Lower leg skin (tissue), 3 donors: ENCODE measurements around the gene PACRG.

Experiments used
- CTCF ChIP-seq, 3 donors: fragments of 450-650 bp; IDR thresholded peaks; one replicate each; pipeline ENCODE4 v1.5.1; 2016; ENCODE audit warnings: antibody characterized with exemption in 3 of 3, mild to moderate bottlenecking in 3 of 3, moderate library complexity in 2 of 3
- POLR2A ChIP-seq, 2 donors: fragments of 450-650 bp; IDR thresholded peaks; one replicate each; pipeline ENCODE4 v1.6.1; 2016 to 2017; ENCODE audit warnings: antibody characterized with exemption in 2 of 2, mild to moderate bottlenecking in 1 of 2, moderate library complexity in 1 of 2

DNA sequence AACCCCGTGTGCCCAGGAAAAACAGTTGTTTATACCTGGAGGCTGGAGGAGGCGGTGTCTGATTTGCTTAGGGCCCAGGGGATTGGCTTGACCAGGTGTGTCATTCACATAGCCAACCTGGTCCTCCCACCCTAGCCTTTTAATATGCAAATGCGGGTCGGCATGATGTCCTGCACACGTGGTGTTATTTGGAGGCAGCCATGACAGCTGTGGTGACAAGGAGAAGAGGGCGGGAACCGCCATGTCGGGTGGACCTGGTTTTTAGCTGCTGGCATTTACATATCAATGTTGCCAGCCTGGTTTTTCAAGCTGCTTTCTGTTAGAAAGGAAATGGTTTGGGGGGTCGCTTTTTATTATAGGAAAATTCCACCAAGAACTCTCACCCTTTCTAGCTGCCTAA lies 395.3 kb downstream of the PACRG start:
- TF ChIP-seq CTCF (IDR thresholded peaks at IDR 0.05) (no peak), POLR2A (IDR thresholded peaks at IDR 0.05) (no peak)
